ENCODE measurements around the gene PLPP1.

- TF ChIP-seq POLR2A (IDR thresholded peaks at IDR 0.05; ENCODE audit: low read length), result no peak
- no peak for TF ChIP-seq GATA1 (IDR thresholded peaks at IDR 0.05; ENCODE audit: low read depth, low read length)
These were observed 32.0 kb downstream of the PLPP1 start for GRCh38 chr5:55502759-55503158.
